ENCODE data around the gene ZNF169.
"Not testable (repeated sequence)": the region's sequence is repeated elsewhere in the genome, so short reads cannot be mapped to it uniquely, and the experiment has no call there.

Gene ZNF169

DNA sequence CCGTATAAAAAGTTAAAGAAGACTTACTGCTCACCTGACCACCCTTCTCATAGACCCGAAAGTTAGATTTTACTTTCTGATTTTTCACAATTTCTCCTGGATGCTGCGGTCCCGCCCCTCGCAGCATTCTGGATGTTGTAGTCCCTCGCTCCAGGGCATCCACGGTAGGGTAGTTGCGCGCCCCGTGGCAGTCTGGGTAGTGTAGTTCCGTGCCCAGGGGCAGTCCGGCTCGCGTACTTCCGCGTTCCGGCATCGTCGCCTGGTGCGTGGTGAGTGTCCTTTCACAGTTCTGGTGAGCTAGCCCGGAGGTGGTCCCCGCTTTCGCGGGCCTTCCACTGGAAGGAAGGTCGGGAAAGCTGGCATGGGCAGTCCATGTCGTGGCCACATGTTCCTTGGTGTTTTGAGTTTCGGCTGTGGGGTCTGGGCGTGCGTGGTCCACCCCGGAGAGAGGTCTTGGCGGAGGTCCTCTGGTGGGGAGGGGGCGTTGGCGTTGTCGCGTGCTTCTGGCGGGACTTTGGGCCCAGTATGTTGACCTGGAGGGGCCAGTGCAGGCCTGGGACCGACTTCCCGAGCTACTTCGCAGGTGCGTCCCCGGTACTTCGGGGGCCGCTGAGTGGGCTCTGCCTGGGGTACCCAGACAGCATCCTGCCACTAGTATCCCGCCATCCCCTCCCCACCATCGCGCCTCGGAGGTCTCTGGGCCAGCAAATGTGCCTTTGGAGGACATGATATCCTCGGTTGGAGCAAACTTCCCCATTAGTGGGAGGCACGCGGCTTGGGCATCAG, at the start of gene ZNF169:
TSS of gene ZNF169 (plus strand) at position 222 of the 786 bp plus-strand sequence. CDS start 19,515 bp downstream, outside the sequence.
- peak; percentile 48 for DNase-seq

- no peak for DNase-seq
These were observed 48.2 kb upstream of the ZNF169 start for GRCh38 chr9:94210616-94211603.

- no peak for DNase-seq
These were observed 47.0 kb upstream of the ZNF169 start for GRCh38 chr9:94212091-94212490.

DNA sequence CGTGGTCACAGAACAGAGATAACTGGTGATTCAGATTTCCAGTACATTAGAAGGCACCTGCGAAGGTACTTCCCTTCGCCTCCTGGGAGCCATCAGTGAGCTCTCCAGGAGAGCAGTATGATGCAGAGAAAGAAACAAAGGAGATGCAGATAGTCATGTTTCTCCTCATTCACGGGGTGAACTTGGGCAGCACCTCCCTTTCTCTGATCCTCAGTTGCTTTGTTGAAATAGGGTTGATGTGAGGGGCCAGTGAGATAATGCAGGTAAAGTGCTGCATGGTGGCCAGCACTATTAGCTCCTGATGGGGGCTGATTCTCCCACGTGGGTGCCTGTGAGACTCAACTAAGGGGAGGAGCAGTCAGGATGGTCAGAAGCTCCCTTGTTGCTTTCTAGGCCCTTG, 46.6 kb upstream of the ZNF169 start:
- no peak for DNase-seq

DNA sequence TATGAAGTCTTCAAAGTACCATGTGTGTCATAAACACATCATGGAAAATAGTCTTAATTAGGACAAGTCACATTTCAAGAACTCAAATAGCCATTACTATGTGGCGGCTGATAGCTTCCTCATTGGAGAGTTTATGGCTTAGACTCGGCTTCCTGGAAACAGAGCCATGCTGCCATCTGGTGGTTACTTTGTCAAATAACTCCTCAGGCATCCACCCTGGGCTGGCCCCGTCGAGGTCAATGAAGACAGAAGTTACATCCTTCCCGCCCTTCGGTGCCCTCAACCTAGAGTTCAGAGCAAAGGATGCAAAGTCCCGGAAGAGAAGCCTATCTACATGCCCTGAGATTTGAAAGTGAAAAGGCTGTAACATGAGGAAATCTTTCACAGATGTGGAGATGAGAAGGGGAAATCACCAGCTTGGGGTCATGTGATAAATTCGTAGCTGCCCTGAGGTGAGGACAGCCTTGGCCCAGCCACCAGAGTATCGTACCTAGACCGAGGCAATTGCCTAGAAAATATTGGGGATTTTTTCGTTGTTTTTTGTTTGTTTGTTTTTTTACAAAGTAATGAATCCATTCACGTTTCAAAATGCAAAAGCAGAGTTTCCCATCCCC, 45.5 kb upstream of the ZNF169 start:
- DNase-seq = peak; percentile 25

GRCh38 chr9:94222870-94223269, 36.2 kb upstream of the ZNF169 start:
- DNase-seq = no peak

- DNase-seq = not testable (repeated sequence)
These were observed 33.7 kb upstream of the ZNF169 start for GRCh38 chr9:94225413-94225812.

GRCh38 chr9:94228616-94229015, 30.5 kb upstream of the ZNF169 start:
- DNase-seq = no peak

- DNase-seq = no peak
These were observed 26.7 kb upstream of the ZNF169 start for GRCh38 chr9:94232428-94232827.

DNA sequence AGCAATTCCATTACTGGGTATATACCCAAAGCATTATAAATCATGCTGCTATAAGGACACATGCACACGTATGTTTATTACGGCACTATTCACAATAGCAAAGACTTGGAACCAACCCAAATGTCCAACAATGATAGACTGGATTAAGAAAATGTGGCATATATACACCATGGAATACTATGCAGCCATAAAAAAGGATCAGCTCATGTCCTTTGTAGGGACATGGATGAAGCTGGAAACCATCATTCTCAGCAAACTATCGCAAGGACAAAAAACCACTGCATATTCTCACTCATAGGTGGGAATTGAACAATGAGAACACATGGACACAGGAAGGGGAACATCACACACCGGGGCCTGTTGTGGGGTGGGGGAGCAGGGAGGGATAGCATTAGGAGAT, 18.0 kb upstream of the ZNF169 start:
- not testable (repeated sequence) for DNase-seq

DNA sequence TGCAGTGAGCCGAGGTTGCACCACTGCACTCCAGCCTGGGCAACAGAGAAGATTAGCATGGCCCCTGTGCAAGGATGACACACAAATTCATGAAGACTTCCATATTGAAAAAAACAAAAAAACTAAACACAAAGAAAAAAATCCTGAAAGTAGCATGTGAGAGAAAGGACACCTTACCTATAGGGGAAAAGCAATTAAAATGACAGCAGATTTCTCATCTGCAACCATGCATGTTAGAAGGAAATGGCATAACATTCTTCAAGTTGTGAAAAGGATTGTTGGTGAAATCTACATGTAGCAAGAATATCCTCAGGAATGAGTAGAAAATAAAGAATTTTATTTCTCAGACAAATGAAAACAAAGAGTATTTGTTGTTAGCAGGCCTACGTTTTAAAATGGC, 13.4 kb upstream of the ZNF169 start:
- DNase-seq = no peak

DNA sequence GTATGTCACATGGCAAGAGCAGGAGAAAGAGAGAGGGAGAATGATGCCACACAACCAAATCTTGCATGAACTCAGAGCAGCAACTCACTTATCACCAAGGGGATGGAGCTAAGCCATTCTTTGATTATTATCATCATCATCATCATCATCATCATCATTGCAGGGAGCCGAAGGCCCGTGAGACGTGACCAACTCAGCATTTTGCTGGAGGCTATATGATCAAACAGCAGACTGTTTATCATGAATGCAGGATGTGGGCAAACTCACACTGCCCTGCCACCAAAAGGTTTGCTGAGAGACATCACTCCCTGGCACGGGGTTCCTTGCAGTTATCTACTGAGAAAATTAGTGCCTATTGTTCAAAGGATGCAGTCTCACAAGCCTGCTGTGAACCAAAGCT, 8.6 kb upstream of the ZNF169 start:
- DNase-seq = no peak

DNA sequence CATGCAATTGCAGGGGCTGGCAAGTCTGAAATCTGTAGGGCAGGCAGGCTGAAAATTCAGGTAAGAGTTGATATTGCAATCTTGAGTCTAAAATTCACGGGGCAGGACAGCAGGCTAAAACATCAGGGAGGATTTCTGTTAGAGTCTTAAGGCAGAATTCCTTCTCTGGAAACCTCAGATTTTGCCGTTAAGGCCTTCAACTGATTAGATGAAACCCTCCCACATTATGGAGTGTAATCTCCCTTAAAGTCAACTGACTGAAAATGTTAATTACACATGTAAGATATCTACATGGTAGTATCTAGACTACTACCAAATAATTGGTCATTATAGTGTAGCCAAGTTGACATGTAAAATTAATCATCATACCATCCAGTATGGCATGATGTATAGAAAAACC, 3.1 kb upstream of the ZNF169 start:
- no peak for DNase-seq

GRCh38 chr9:94265626-94266402, 6.7 kb downstream of the ZNF169 start:
- not testable (repeated sequence) for DNase-seq

DNA sequence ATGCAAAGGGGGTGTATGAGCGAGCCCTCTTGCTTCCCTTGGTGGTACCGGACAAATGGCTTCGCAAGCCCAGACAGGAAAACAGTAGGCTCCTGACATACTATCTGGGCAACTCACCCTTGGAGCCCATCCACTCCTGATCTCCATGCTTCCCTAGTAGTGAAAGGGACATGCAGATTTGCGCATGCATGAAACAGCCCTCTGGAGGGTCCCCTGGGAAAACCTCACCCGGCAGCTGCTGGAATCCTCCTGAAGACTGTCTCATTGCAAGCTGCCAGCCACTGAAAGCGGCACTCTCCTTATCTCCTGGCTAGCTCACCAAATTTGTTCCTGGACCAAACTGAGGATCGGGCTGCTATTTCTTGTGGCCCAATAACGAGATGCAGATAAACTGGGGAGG, 10.2 kb downstream of the ZNF169 start:
- DNase-seq = no peak

- no peak for DNase-seq
These were observed 10.9 kb downstream of the ZNF169 start for GRCh38 chr9:94270009-94270408.

DNA sequence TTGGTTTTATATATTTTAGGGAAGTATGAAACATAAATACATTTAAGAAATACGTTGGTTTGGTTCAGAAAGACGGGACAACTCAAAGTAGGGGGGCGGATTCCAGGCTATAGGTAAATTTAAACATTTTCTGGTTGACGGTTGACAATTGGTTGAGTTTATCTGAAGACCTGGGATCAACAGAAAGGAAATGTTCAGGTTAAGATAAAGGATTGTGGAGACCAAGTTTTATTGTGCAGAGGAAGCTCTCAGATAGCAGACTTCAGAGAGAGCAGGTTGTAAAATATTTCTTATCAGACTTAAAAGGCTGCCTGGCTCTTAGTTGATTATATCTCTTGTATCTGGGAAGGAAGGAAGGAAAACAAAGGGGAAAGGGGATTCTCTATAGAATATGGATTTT, 17.9 kb downstream of the ZNF169 start:
- DNase-seq = not testable (repeated sequence)

- DNase-seq = no peak
These were observed 18.9 kb downstream of the ZNF169 start for GRCh38 chr9:94277885-94278536.

DNA sequence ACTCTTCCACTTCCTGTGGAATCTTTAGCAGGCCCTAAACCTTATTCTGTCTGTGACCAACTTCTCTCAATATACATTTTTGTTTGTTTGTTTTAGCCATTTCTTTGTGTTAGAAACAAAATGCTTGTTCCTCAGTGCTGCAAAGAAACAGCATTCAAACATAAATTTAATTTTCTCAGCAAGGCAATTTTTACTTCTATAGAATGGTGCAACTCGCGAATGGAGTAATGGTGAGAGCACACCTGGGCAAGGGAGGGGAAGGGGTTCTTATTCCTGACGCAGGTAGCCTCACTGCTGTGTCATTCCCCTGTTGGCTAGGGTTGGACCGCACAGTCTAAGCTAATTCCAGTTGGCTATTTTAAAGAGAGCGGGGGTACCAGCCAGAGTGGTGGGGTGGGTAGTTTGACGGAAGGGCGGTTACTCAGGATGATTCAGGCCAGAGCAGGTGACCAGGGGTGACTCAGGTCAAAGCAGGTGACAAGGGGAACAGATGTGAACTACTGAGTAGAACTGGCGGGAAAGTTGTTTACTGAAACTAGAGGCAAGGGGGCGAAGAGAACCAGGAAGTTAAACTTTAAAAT, 21.4 kb downstream of the ZNF169 start:
- DNase-seq = no peak

DNA sequence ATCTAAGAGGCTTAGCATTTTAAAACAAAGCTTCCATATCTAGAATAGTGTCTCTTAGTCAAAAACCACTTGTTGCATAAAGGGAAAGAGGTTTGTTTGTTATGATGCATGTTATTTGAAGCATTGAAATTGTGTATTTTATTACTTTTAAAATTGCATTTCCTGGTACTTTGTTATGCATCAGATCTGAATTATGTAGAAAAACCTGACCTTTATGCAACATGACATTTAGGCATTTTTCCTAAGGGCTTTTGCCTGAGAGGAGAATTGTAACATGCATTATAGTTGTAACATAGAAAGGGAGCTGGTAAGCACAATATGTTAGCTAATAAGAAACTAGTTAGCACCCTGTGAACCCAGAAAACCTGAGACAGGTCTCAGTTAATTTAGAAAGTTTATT, 22.0 kb downstream of the ZNF169 start:
- DNase-seq = no peak

DNA sequence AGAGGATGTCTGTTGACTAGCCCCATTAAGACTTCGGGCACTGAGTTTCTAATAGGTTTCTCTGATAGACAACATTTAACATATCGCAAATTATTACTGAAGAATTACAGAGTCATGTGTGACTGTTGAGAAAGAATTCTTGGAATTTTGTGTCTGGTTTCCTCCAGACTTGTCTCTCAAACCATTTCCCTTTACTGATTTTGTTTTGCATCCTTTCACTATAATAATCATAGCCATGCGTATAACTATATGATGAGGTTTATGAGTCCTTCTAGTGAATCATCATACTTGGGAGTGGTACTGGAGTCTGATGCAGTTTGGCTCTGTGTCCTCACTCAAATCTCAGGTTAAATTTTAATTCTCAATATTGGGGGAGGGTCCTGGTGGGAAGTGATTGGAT, 27.0 kb downstream of the ZNF169 start:
- DNase-seq = no peak

Measured in NCI-H526 treated with DMSO at 0.1 percent for 48 hours (cell line).